HG02642 (cell line): ENCODE measurements around the gene GHRL.
"Not testable (repeated sequence)": the region's sequence is repeated elsewhere in the genome, so short reads cannot be mapped to it uniquely, and the experiment has no call there.

Source experiments
- ATAC-seq: cut with Tn5 transposase; IDR thresholded peaks from one replicate; pipeline ENCODE4 v1.9.1; 2021; ENCODE audit warnings: mild to moderate bottlenecking; ENCODE audit not compliant: unreplicated experiment, poor library complexity

The GHRL gene

GRCh38 chr3:10303105-10303504 lies 10.4 kb upstream of the GHRL start:
- no peak for ATAC-seq

GRCh38 chr3:10300087-10300486 lies 7.3 kb upstream of the GHRL start:
- peak; percentile 9 for ATAC-seq

GRCh38 chr3:10299679-10300078 lies 6.9 kb upstream of the GHRL start:
- ATAC-seq = peak; percentile 61

GRCh38 chr3:10299175-10299574 lies 6.4 kb upstream of the GHRL start:
- ATAC-seq = no peak

- ATAC-seq = not testable (repeated sequence)
These were observed 5.3 kb upstream of the GHRL start for GRCh38 chr3:10298064-10298463.

GRCh38 chr3:10294030-10294586 lies 1.4 kb upstream of the GHRL start:
- no peak for ATAC-seq

- no peak for ATAC-seq
These were observed 1.1 kb downstream of the GHRL start for GRCh38 chr3:10291641-10292040.

GRCh38 chr3:10290481-10291176 lies 2.1 kb downstream of the GHRL start:
- no peak for ATAC-seq

- ATAC-seq = no peak
These were observed 2.9 kb downstream of the GHRL start for GRCh38 chr3:10289787-10290355.

- no peak for ATAC-seq
These were observed 3.7 kb downstream of the GHRL start for GRCh38 chr3:10289077-10289476.

- no peak for ATAC-seq
These were observed 4.2 kb downstream of the GHRL start for GRCh38 chr3:10288575-10288960.

- no peak for ATAC-seq
These were observed 4.7 kb downstream of the GHRL start for GRCh38 chr3:10287936-10288574.

- no peak for ATAC-seq
These were observed 6.0 kb downstream of the GHRL start for GRCh38 chr3:10286596-10287295.

- no peak for ATAC-seq
These were observed 6.6 kb downstream of the GHRL start for GRCh38 chr3:10286133-10286524.

- no peak for ATAC-seq
These were observed 7.2 kb downstream of the GHRL start for GRCh38 chr3:10285272-10286132.

GRCh38 chr3:10284496-10284895 lies 8.3 kb downstream of the GHRL start:
- ATAC-seq = no peak

- no peak for ATAC-seq
These were observed 9.1 kb downstream of the GHRL start for GRCh38 chr3:10283638-10284037.

GRCh38 chr3:10281951-10282350 lies 10.8 kb downstream of the GHRL start:
- no peak for ATAC-seq

GRCh38 chr3:10280571-10280970 lies 12.2 kb downstream of the GHRL start:
- no peak for ATAC-seq

GRCh38 chr3:10280177-10280529 lies 12.6 kb downstream of the GHRL start:
- no peak for ATAC-seq
